Type B pancreatic cell (in vitro differentiated cells): ENCODE results near the gene CCRL2. TPM values are rescaled to one million over a fixed set of nuclear protein-coding genes. Genes with fewer than 3 reads are reported as not detected.
"Not testable (repeated sequence)": the region's sequence is repeated elsewhere in the genome, so short reads cannot be mapped to it uniquely, and the experiment has no call there.

Experiments used
- DNase-seq: peaks from one replicate; pipeline ENCODE4 v3.0.0; 2021; ENCODE audit warnings: mixed read lengths; ENCODE audit not compliant: unreplicated experiment; ENCODE audit errors: extremely low spot score
- H3K27ac Mint-ChIP-seq: 2 replicates; pipeline ENCODE4 v1.8.0; 2021; ENCODE audit warnings: mild to moderate bottlenecking, mixed read lengths
- H3K27me3 Mint-ChIP-seq: 2 replicates; pipeline ENCODE4 v1.8.0; 2021; ENCODE audit warnings: mixed read lengths
- H3K36me3 Mint-ChIP-seq: 2 replicates; pipeline ENCODE4 v1.8.0; 2021; ENCODE audit warnings: mixed read lengths
- H3K4me1 Mint-ChIP-seq: one replicate; pipeline ENCODE4 v1.8.0; 2021; ENCODE audit warnings: mixed read lengths; ENCODE audit not compliant: unreplicated experiment
- H3K4me3 Mint-ChIP-seq: 2 replicates; pipeline ENCODE4 v1.8.0; 2021; ENCODE audit warnings: mild to moderate bottlenecking, mixed read lengths
- H3K9me3 Mint-ChIP-seq: 2 replicates; pipeline ENCODE4 v1.8.0; 2021; ENCODE audit warnings: mixed read lengths
- CTCF ChIP-seq: fragments of 200-600 bp; sonication (generic); conservative IDR thresholded peaks from 2 replicates; pipeline ENCODE4 v1.5.0; 2021; ENCODE audit warnings: antibody characterized with exemption, mild to moderate bottlenecking
- total RNA-seq: library from RNA; stranded (reverse); gene quantifications from 2 replicates; pipeline ENCODE4 v1.2.1, GENCODE V29; 2021; ENCODE audit warnings: low replicate concordance

Gene CCRL2
- total RNA-seq, 1 donor from 2014 or later = 0.34 TPM

- H3K27ac Mint-ChIP-seq = no peak overlapping the region
- H3K9me3 Mint-ChIP-seq = no peaks in the 10 kb centered on the region
- H3K4me1 Mint-ChIP-seq = peaks cover 6% of the 10 kb centered on the region
- H3K36me3 Mint-ChIP-seq = no peaks in the 10 kb centered on the region
- H3K27me3 Mint-ChIP-seq = peaks cover 10% of the 10 kb centered on the region
- no peak overlapping the region for H3K4me3 Mint-ChIP-seq
- no peak for TF ChIP-seq CTCF
- DNase-seq = no peak
These were observed 5.5 kb upstream of the CCRL2 start for GRCh38 chr3:46401579-46401978.

GRCh38 chr3:46402902-46403301 is 4.2 kb upstream of the CCRL2 start:
- H3K27ac Mint-ChIP-seq, H3K9me3 Mint-ChIP-seq, H3K4me3 Mint-ChIP-seq, H3K4me1 Mint-ChIP-seq, DNase-seq, H3K36me3 Mint-ChIP-seq: not testable (repeated sequence)
- H3K27me3 Mint-ChIP-seq = peaks cover 10% of the 10 kb centered on the region

- no peak for TF ChIP-seq CTCF
- Mint-ChIP-seq H3K27me3 (peaks cover 10% of the 10 kb centered on the region), H3K4me1 (peaks cover 6% of the 10 kb centered on the region), H3K36me3 (no peaks in the 10 kb centered on the region), H3K9me3 (no peaks in the 10 kb centered on the region), H3K4me3 (no peak overlapping the region), H3K27ac (no peak overlapping the region)
- DNase-seq = no peak
These were observed 1.6 kb upstream of the CCRL2 start for GRCh38 chr3:46405301-46406019.

GRCh38 chr3:46406443-46406787 is 644 bp upstream of the CCRL2 start:
- H3K36me3 Mint-ChIP-seq = no peaks in the 10 kb centered on the region
- H3K27me3 Mint-ChIP-seq = peaks cover 10% of the 10 kb centered on the region
- H3K9me3 Mint-ChIP-seq = no peaks in the 10 kb centered on the region
- TF ChIP-seq CTCF = no peak
- H3K4me3 Mint-ChIP-seq = no peak overlapping the region
- peaks cover 6% of the 10 kb centered on the region for H3K4me1 Mint-ChIP-seq
- no peak for DNase-seq
- peak overlapping the region; percentile 34 for H3K27ac Mint-ChIP-seq

- no peak for TF ChIP-seq CTCF
These were observed 911 bp downstream of the CCRL2 start for GRCh38 chr3:46407970-46408369.

GRCh38 chr3:46408853-46409252 is 1.8 kb downstream of the CCRL2 start:
- H3K9me3 Mint-ChIP-seq = no peaks in the 10 kb centered on the region

More at GRCh38 chr3:46407970-46408369, 911 bp downstream of the CCRL2 start:
- H3K4me3 Mint-ChIP-seq = no peak overlapping the region
- H3K27me3 Mint-ChIP-seq = peaks cover 9% of the 10 kb centered on the region
- peaks cover 6% of the 10 kb centered on the region for H3K4me1 Mint-ChIP-seq
- no peaks in the 10 kb centered on the region for H3K36me3 Mint-ChIP-seq
- no peak overlapping the region for H3K27ac Mint-ChIP-seq
- no peak for DNase-seq
- H3K9me3 Mint-ChIP-seq = no peaks in the 10 kb centered on the region

More at GRCh38 chr3:46408853-46409252, 1.8 kb downstream of the CCRL2 start:
- no peak for DNase-seq
- H3K36me3 Mint-ChIP-seq = no peaks in the 10 kb centered on the region
- peaks cover 6% of the 10 kb centered on the region for H3K4me1 Mint-ChIP-seq
- no peak overlapping the region for H3K27ac Mint-ChIP-seq
- no peak overlapping the region for H3K4me3 Mint-ChIP-seq
- peaks cover 8% of the 10 kb centered on the region for H3K27me3 Mint-ChIP-seq
- TF ChIP-seq CTCF = no peak
